T-helper 17 cell (primary cell): ENCODE results near the gene DNAAF3. TPM values are rescaled to one million over a fixed set of nuclear protein-coding genes. Genes with fewer than 3 reads are reported as not detected.
"Not testable (repeated sequence)": the region's sequence is repeated elsewhere in the genome, so short reads cannot be mapped to it uniquely, and the experiment has no call there.

ENCODE experiments used
- ATAC-seq: fragments of 150-1000 bp; cut with Tn5 transposase; 2 replicates; pipeline ENCODE4 v1.10.0; 2021; ENCODE audit warnings: mild to moderate bottlenecking, moderate library complexity
- DNase-seq, 3 donors: peaks; one replicate each; pipeline versions ENCODE4 v3.0.0 to v3.0.0-alpha.2; 2020 to 2021
- H3K9me3 ChIP-seq: one replicate; pipeline ENCODE4 v1.7.0; 2013; ENCODE audit warnings: low read length, mild to moderate bottlenecking; ENCODE audit not compliant: control insufficient read depth, poor library complexity, severe bottlenecking
- H3K27ac Mint-ChIP-seq: one replicate; pipeline ENCODE4 v1.8.0; 2022; ENCODE audit warnings: mild to moderate bottlenecking, moderate library complexity, mixed read lengths
- H3K27me3 Mint-ChIP-seq: one replicate; pipeline ENCODE4 v1.8.0; 2022; ENCODE audit warnings: mixed read lengths
- H3K36me3 Mint-ChIP-seq: one replicate; pipeline ENCODE4 v1.8.0; 2022; ENCODE audit warnings: low read depth, mixed read lengths
- H3K4me1 Mint-ChIP-seq: one replicate; pipeline ENCODE4 v1.8.0; 2022; ENCODE audit warnings: mild to moderate bottlenecking, mixed read lengths
- H3K4me3 Mint-ChIP-seq: one replicate; pipeline ENCODE4 v1.8.0; 2022; ENCODE audit warnings: mild to moderate bottlenecking, moderate library complexity, mixed read lengths
- total RNA-seq, 4 donors: library from RNA in 2 of 4; stranded (reverse) in 2 of 4; gene quantifications; one replicate each; pipeline ENCODE4 v1.2.3 and lab custom pipeline; 2022 to 2026

Gene DNAAF3
- total RNA-seq, 2 donors from 2014 or later = not detected

- Mint-ChIP-seq H3K27me3 (peaks cover 25% of the 10 kb centered on the region), H3K4me1 (peaks cover 16% of the 10 kb centered on the region)
- not testable (repeated sequence) for H3K9me3 ChIP-seq, H3K36me3 Mint-ChIP-seq, ATAC-seq, H3K27ac Mint-ChIP-seq, H3K4me3 Mint-ChIP-seq, DNase-seq
These were observed 10.6 kb downstream of the DNAAF3 start for GRCh38 chr19:55155784-55156183.

- peaks cover 3% of the 10 kb centered on the region for H3K9me3 ChIP-seq
- Mint-ChIP-seq H3K27me3 (peaks cover 29% of the 10 kb centered on the region), H3K4me1 (peaks cover 14% of the 10 kb centered on the region), H3K4me3 (no peak overlapping the region), H3K36me3 (peaks cover 2% of the 10 kb centered on the region), H3K27ac (no peak overlapping the region)
- DNase-seq (no peak), ATAC-seq (no peak)
These were observed 12.7 kb downstream of the DNAAF3 start for GRCh38 chr19:55153652-55154264.

- Mint-ChIP-seq H3K4me3 (no peak overlapping the region), H3K27ac (no peak overlapping the region), H3K27me3 (peaks cover 28% of the 10 kb centered on the region), H3K36me3 (peaks cover 2% of the 10 kb centered on the region), H3K4me1 (peaks cover 14% of the 10 kb centered on the region)
- DNase-seq = no peak
- no peak for ATAC-seq
- H3K9me3 ChIP-seq = peaks cover 3% of the 10 kb centered on the region
These were observed 14.4 kb downstream of the DNAAF3 start for GRCh38 chr19:55152017-55152416.

- peaks cover 8% of the 10 kb centered on the region for H3K36me3 Mint-ChIP-seq
- peaks cover 11% of the 10 kb centered on the region for H3K4me1 Mint-ChIP-seq
- peaks cover 3% of the 10 kb centered on the region for H3K9me3 ChIP-seq
- no peak within 1 kb of the TSS for H3K4me3 Mint-ChIP-seq
- H3K27me3 Mint-ChIP-seq = peaks cover 34% of the 10 kb centered on the region
- DNase-seq = no peak
- no peak for ATAC-seq
- H3K27ac Mint-ChIP-seq = no peak within 1 kb of the TSS
These were observed 17.1 kb downstream of the DNAAF3 start, which contains the start of gene TNNT1 for GRCh38 chr19:55149078-55150003. TSS of gene TNNT1 (minus strand) at chr19:55149206. CDS start at chr19:55147157, 2,049 bp downstream.

GRCh38 chr19:55147545-55148251, 18.7 kb downstream of the DNAAF3 start:
- Mint-ChIP-seq H3K27ac (no peak overlapping the region), H3K36me3 (peaks cover 8% of the 10 kb centered on the region), H3K4me1 (peaks cover 4% of the 10 kb centered on the region), H3K4me3 (no peak overlapping the region), H3K27me3 (peaks cover 45% of the 10 kb centered on the region)
- H3K9me3 ChIP-seq = peaks cover 3% of the 10 kb centered on the region
- ATAC-seq = no peak
- DNase-seq = no peak

GRCh38 chr19:55146705-55147273, 19.6 kb downstream of the DNAAF3 start:
- peaks cover 8% of the 10 kb centered on the region for H3K36me3 Mint-ChIP-seq
- ATAC-seq = no peak
- H3K27ac Mint-ChIP-seq = no peak overlapping the region
- peaks cover 2% of the 10 kb centered on the region for H3K9me3 ChIP-seq
- DNase-seq = no peak
- peaks cover 48% of the 10 kb centered on the region for H3K27me3 Mint-ChIP-seq
- peaks cover 4% of the 10 kb centered on the region for H3K4me1 Mint-ChIP-seq
- H3K4me3 Mint-ChIP-seq = no peak overlapping the region

- H3K27me3 Mint-ChIP-seq = peaks cover 51% of the 10 kb centered on the region
- peak; percentile 33 for ATAC-seq
- DNase-seq = no peak
- peaks cover 8% of the 10 kb centered on the region for H3K36me3 Mint-ChIP-seq
- no peaks in the 10 kb centered on the region for H3K9me3 ChIP-seq
- peaks cover 4% of the 10 kb centered on the region for H3K4me1 Mint-ChIP-seq
- H3K27ac Mint-ChIP-seq = no peak overlapping the region
- H3K4me3 Mint-ChIP-seq = no peak overlapping the region
These were observed 20.2 kb downstream of the DNAAF3 start for GRCh38 chr19:55146078-55146704.

GRCh38 chr19:55145232-55145631, 21.2 kb downstream of the DNAAF3 start:
- peaks cover 8% of the 10 kb centered on the region for H3K36me3 Mint-ChIP-seq
- peaks cover 4% of the 10 kb centered on the region for H3K4me1 Mint-ChIP-seq
- H3K27me3 Mint-ChIP-seq = peaks cover 57% of the 10 kb centered on the region
- no peak overlapping the region for H3K27ac Mint-ChIP-seq
- H3K4me3 Mint-ChIP-seq = no peak overlapping the region
- no peak for ATAC-seq
- H3K9me3 ChIP-seq = no peaks in the 10 kb centered on the region
- DNase-seq = no peak

- Mint-ChIP-seq H3K27ac (no peak overlapping the region), H3K4me1 (peaks cover 4% of the 10 kb centered on the region), H3K36me3 (peaks cover 6% of the 10 kb centered on the region), H3K27me3 (peaks cover 50% of the 10 kb centered on the region), H3K4me3 (no peak overlapping the region)
- ATAC-seq (no peak), DNase-seq (no peak)
- H3K9me3 ChIP-seq = no peaks in the 10 kb centered on the region
These were observed 24.7 kb downstream of the DNAAF3 start for GRCh38 chr19:55141696-55142095.

- DNase-seq (no peak), ATAC-seq (no peak)
- Mint-ChIP-seq H3K4me3 (no peak overlapping the region), H3K36me3 (no peaks in the 10 kb centered on the region), H3K27me3 (peaks cover 30% of the 10 kb centered on the region), H3K4me1 (peaks cover 4% of the 10 kb centered on the region), H3K27ac (peak overlapping the region; percentile 3)
- no peaks in the 10 kb centered on the region for H3K9me3 ChIP-seq
These were observed 28.5 kb downstream of the DNAAF3 start for GRCh38 chr19:55137915-55138314.

GRCh38 chr19:55136399-55137102, 29.9 kb downstream of the DNAAF3 start:
- peaks cover 32% of the 10 kb centered on the region for H3K27me3 Mint-ChIP-seq

GRCh38 chr19:55134736-55135135, 31.7 kb downstream of the DNAAF3 start:
- no peak for DNase-seq
- H3K4me3 Mint-ChIP-seq = no peak overlapping the region
- H3K9me3 ChIP-seq = no peaks in the 10 kb centered on the region
- H3K36me3 Mint-ChIP-seq = no peaks in the 10 kb centered on the region
- peaks cover 4% of the 10 kb centered on the region for H3K4me1 Mint-ChIP-seq
- H3K27ac Mint-ChIP-seq = no peak overlapping the region
- ATAC-seq = no peak
- H3K27me3 Mint-ChIP-seq = peaks cover 38% of the 10 kb centered on the region

More at GRCh38 chr19:55136399-55137102, 29.9 kb downstream of the DNAAF3 start:
- H3K4me1 Mint-ChIP-seq = peaks cover 4% of the 10 kb centered on the region
- H3K4me3 Mint-ChIP-seq = no peak overlapping the region
- no peaks in the 10 kb centered on the region for H3K36me3 Mint-ChIP-seq
- ATAC-seq = no peak
- no peak overlapping the region for H3K27ac Mint-ChIP-seq
- DNase-seq = no peak
- H3K9me3 ChIP-seq = no peaks in the 10 kb centered on the region
